ENCODE results near the gene UTP4.

UTP4 gene

DNA sequence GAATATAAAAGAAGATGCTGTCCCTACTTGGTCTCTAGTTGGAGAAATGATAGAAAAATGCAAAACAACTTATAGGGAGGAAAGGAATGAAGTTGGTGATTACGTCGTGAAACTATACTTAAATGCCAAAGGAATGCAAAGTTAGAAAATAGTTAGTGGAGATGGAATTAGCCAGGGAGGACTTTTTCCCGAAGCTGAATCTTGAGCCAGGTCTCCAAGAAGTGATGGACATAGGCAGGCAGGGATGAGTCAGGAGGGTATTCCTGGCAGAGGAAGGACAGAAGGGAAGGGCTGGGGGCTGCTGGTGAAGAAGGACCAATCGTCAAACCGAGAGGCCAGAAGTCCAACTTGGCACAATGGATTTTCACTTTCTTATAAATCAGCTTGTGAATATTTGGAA, 56.3 kb downstream of the UTP4 start:
- ATAC-seq (ENCODE audit: insufficient read depth, low read depth) (no peak), DNase-seq (no peak)
- Histone ChIP-seq H3K79me2 (ENCODE audit: insufficient read depth, low read length) (peaks cover 48% of the 10 kb centered on the region), H4K20me1 (ENCODE audit: insufficient read depth, low read length) (peaks cover 20% of the 10 kb centered on the region; the same call in 1 of the 2 replicates), H2AFZ (ENCODE audit: low read depth, low read length) (no peak overlapping the region), H3K27me3 (ENCODE audit: insufficient read depth, low read length, poor library complexity) (no peaks in the 10 kb centered on the region), H3K9ac (ENCODE audit: low read depth, low read length) (peak overlapping the region; percentile 76), H3K4me1 (ENCODE audit: insufficient read depth, low read length) (peaks cover 36% of the 10 kb centered on the region), H3K4me3 (ENCODE audit: low read depth in 1 of 2, low read length in 2 of 2) (peak overlapping the region; percentile 28 to 70; a peak in 3 of 4 replicates), H3K4me2 (ENCODE audit: insufficient read depth, low read length) (peak overlapping the region; percentile 76), H3K36me3 (ENCODE audit: insufficient read depth, low read length) (no peaks in the 10 kb centered on the region), H3K27ac (ENCODE audit: low read length) (peak overlapping the region; percentile 11; the same call in 1 of the 2 replicates), H3K9me3 (ENCODE audit: insufficient read depth, low read length, severe bottlenecking) (no peaks in the 10 kb centered on the region)
- TF ChIP-seq CTCF (IDR thresholded peaks at IDR 0.05; ENCODE audit: borderline replicate concordance, extremely low read depth, low read length, poor library complexity, severe bottlenecking) = no peak
- TF ChIP-seq EZH2 (IDR thresholded peaks at IDR 0.05; ENCODE audit: borderline replicate concordance, low read depth, low read length, severe bottlenecking) = no peak

GRCh38 chr16:69190046-69190588, 57.7 kb downstream of the UTP4 start:
- Histone ChIP-seq H4K20me1 (ENCODE audit: insufficient read depth, low read length) (peaks cover 20% of the 10 kb centered on the region; the same call in 1 of the 2 replicates), H3K4me3 (ENCODE audit: low read depth in 1 of 2, low read length in 2 of 2) (no peak overlapping the region)

DNA sequence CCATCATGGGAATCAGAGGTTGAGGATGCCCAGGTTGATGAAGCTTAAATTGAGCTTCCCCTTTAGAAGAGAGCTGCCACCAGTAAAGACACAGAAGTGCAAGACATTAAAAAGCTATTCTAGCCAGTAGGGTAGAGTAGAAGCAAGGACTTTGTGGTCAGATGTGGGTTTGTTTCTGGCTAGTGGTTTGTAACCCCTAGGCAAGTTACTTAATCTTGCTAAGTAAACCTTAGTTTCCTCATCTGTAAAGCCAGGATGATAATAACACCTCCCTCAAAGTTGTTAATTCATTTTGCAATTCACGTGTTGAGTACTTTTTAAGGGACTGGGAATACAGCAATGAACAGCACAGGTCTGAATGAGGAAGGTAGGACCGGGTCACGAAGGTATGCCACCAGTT, 58.1 kb downstream of the UTP4 start:
- Histone ChIP-seq H3K36me3 (ENCODE audit: insufficient read depth, low read length) (no peaks in the 10 kb centered on the region), H3K27ac (ENCODE audit: low read length) (no peak overlapping the region), H3K9ac (ENCODE audit: low read depth, low read length) (no peak overlapping the region), H3K27me3 (ENCODE audit: insufficient read depth, low read length, poor library complexity) (no peaks in the 10 kb centered on the region), H3K4me2 (ENCODE audit: insufficient read depth, low read length) (0 out of 2 replicates have a peak overlapping the region, but pooled peaks have one; percentile 76), H3K4me3 (ENCODE audit: low read depth in 1 of 2, low read length in 2 of 2) (no peak overlapping the region), H2AFZ (ENCODE audit: low read depth, low read length) (no peak overlapping the region), H4K20me1 (ENCODE audit: insufficient read depth, low read length) (peaks cover 21% of the 10 kb centered on the region), H3K79me2 (ENCODE audit: insufficient read depth, low read length) (peaks cover 58% of the 10 kb centered on the region), H3K9me3 (ENCODE audit: insufficient read depth, low read length, severe bottlenecking) (no peaks in the 10 kb centered on the region), H3K4me1 (ENCODE audit: insufficient read depth, low read length) (peaks cover 36% of the 10 kb centered on the region)
- TF ChIP-seq CTCF (IDR thresholded peaks at IDR 0.05; ENCODE audit: borderline replicate concordance, extremely low read depth, low read length, poor library complexity, severe bottlenecking) = no peak
- TF ChIP-seq EZH2 (IDR thresholded peaks at IDR 0.05; ENCODE audit: borderline replicate concordance, low read depth, low read length, severe bottlenecking) = no peak
- no peak for ATAC-seq (ENCODE audit: insufficient read depth, low read depth)
- no peak for DNase-seq

More at GRCh38 chr16:69190046-69190588, 57.7 kb downstream of the UTP4 start:
- H3K4me2 ChIP-seq (ENCODE audit: insufficient read depth, low read length) = peak overlapping the region; percentile 76; the same call in 1 of the 2 replicates
- no peaks in the 10 kb centered on the region for H3K36me3 ChIP-seq (ENCODE audit: insufficient read depth, low read length)
- DNase-seq (no peak), ATAC-seq (ENCODE audit: insufficient read depth, low read depth) (no peak)
- no peak overlapping the region for H3K9ac ChIP-seq (ENCODE audit: low read depth, low read length)
- H3K27me3 ChIP-seq (ENCODE audit: insufficient read depth, low read length, poor library complexity) = no peaks in the 10 kb centered on the region
- peaks cover 36% of the 10 kb centered on the region for H3K4me1 ChIP-seq (ENCODE audit: insufficient read depth, low read length)
- no peak for TF ChIP-seq EZH2 (IDR thresholded peaks at IDR 0.05; ENCODE audit: borderline replicate concordance, low read depth, low read length, severe bottlenecking)
- TF ChIP-seq CTCF (IDR thresholded peaks at IDR 0.05; ENCODE audit: borderline replicate concordance, extremely low read depth, low read length, poor library complexity, severe bottlenecking) = no peak
- H3K27ac ChIP-seq (ENCODE audit: low read length) = no peak overlapping the region
- H3K79me2 ChIP-seq (ENCODE audit: insufficient read depth, low read length) = peaks cover 58% of the 10 kb centered on the region
- H3K9me3 ChIP-seq (ENCODE audit: insufficient read depth, low read length, severe bottlenecking) = no peaks in the 10 kb centered on the region
- no peak overlapping the region for H2AFZ ChIP-seq (ENCODE audit: low read depth, low read length)

Data from DND-41 (cell line).